ENCODE data around the gene DIP2C.

Gene DIP2C

GRCh38 chr10:541750-542371, 147.6 kb downstream of the DIP2C start:
- peak in 1 of 2 donors; percentile 52 for DNase-seq
- H3K4me1 ChIP-seq = peaks cover 0 to 17% (median 8%) of the 10 kb centered on the region in 4 donors
- H3K36me3 ChIP-seq = no peaks in the 10 kb centered on the region
- intact Hi-C loops (cut with DNase I; ENCODE audit: low total_unique reads) = no loop called here
- H3K9me3 ChIP-seq = no peaks in the 10 kb centered on the region
- no peak overlapping the region for H3K27ac ChIP-seq
- no peak overlapping the region for H3K4me3 ChIP-seq
- no peak for TF ChIP-seq CTCF (IDR thresholded peaks at IDR 0.05)
- no peaks in the 10 kb centered on the region for H3K27me3 ChIP-seq

GRCh38 chr10:541041-541440, 148.4 kb downstream of the DIP2C start:
- Histone ChIP-seq H3K9me3 (no peaks in the 10 kb centered on the region), H3K27ac (no peak overlapping the region), H3K36me3 (no peaks in the 10 kb centered on the region), H3K27me3 (no peaks in the 10 kb centered on the region), H3K4me3 (no peak overlapping the region), H3K4me1 (peaks cover 0 to 11% (median 5%) of the 10 kb centered on the region in 4 donors)
- peak in 1 of 2 donors; percentile 45 for DNase-seq
- intact Hi-C loops (cut with DNase I; ENCODE audit: low total_unique reads) = no loop called here
- no peak for TF ChIP-seq CTCF (IDR thresholded peaks at IDR 0.05)

- H3K9me3 ChIP-seq = no peaks in the 10 kb centered on the region
- no peak for TF ChIP-seq CTCF (IDR thresholded peaks at IDR 0.05)
- H3K36me3 ChIP-seq = no peaks in the 10 kb centered on the region
- peaks cover 0 to 11% (median 5%) of the 10 kb centered on the region in 4 donors for H3K4me1 ChIP-seq
- H3K4me3 ChIP-seq = no peak overlapping the region
- intact Hi-C loops (cut with DNase I; ENCODE audit: low total_unique reads) = no loop called here
- H3K27me3 ChIP-seq = no peaks in the 10 kb centered on the region
- DNase-seq = no peak
- H3K27ac ChIP-seq = no peak overlapping the region
Measured at GRCh38 chr10:538895-539294, 150.6 kb downstream of the DIP2C start.

- H3K27ac ChIP-seq = no peak overlapping the region
- intact Hi-C loops (cut with DNase I; ENCODE audit: low total_unique reads) = no loop called here
- no peaks in the 10 kb centered on the region for H3K27me3 ChIP-seq
- H3K9me3 ChIP-seq = no peaks in the 10 kb centered on the region
- H3K4me1 ChIP-seq = peaks cover 0 to 11% (median 5%) of the 10 kb centered on the region in 4 donors
- no peaks in the 10 kb centered on the region for H3K36me3 ChIP-seq
- no peak for TF ChIP-seq CTCF (IDR thresholded peaks at IDR 0.05)
- H3K4me3 ChIP-seq = no peak overlapping the region
- DNase-seq = peak in 1 of 2 donors; percentile 51
Measured at GRCh38 chr10:536935-537334, 152.5 kb downstream of the DIP2C start.

- no peaks in the 10 kb centered on the region for H3K9me3 ChIP-seq
- DNase-seq = peak in 1 of 2 donors; percentile 58
- H3K36me3 ChIP-seq = no peaks in the 10 kb centered on the region
- H3K4me3 ChIP-seq = no peak overlapping the region
- no peak for TF ChIP-seq CTCF (IDR thresholded peaks at IDR 0.05)
- intact Hi-C loops (cut with DNase I; ENCODE audit: low total_unique reads) = no loop called here
- H3K27ac ChIP-seq = no peak overlapping the region
- peaks cover 0 to 13% (median 5%) of the 10 kb centered on the region in 4 donors for H3K4me1 ChIP-seq
- no peaks in the 10 kb centered on the region for H3K27me3 ChIP-seq
Measured at GRCh38 chr10:536371-536925, 153.0 kb downstream of the DIP2C start.
